KMS-11 (cell line): ENCODE data around the gene SLC9B1.

Experiments
- H2AFZ ChIP-seq: fragments of 200-600 bp; sonication (generic); 2 replicates; pipeline ENCODE4 v1.6.1; 2016; ENCODE audit warnings: antibody characterized with exemption, mixed run types, low read depth
- H3K27ac ChIP-seq: fragments of 200-600 bp; sonication (generic); 2 replicates; pipeline ENCODE4 v1.6.1; 2016; ENCODE audit warnings: mild to moderate bottlenecking, mixed run types
- H3K27me3 ChIP-seq: fragments of 200-600 bp; sonication (generic); 2 replicates; pipeline ENCODE4 v1.6.1; 2017; ENCODE audit warnings: mild to moderate bottlenecking, low read depth, mixed run types, moderate library complexity; ENCODE audit not compliant: insufficient read depth
- H3K36me3 ChIP-seq: fragments of 200-600 bp; sonication (generic); 2 replicates; pipeline ENCODE4 v1.6.1; 2017; ENCODE audit warnings: mild to moderate bottlenecking, mixed run types; ENCODE audit not compliant: insufficient read depth
- H3K4me1 ChIP-seq: fragments of 200-600 bp; sonication (generic); 2 replicates; pipeline ENCODE4 v1.6.1; 2016; ENCODE audit warnings: mild to moderate bottlenecking, low read depth, mixed run types; ENCODE audit not compliant: poor library complexity, severe bottlenecking
- H3K4me2 ChIP-seq: fragments of 200-600 bp; sonication (generic); 2 replicates; pipeline ENCODE4 v1.7.0; 2016; ENCODE audit warnings: mild to moderate bottlenecking, mixed run types
- H3K4me3 ChIP-seq: fragments of 200-600 bp; sonication (generic); IDR thresholded peaks from 2 replicates; pipeline ENCODE4 v1.6.1; 2017; ENCODE audit warnings: low read depth, low read length, mixed read lengths; ENCODE audit not compliant: insufficient read depth
- H3K79me2 ChIP-seq: fragments of 200-600 bp; sonication (generic); 2 replicates; pipeline ENCODE4 v1.6.1; 2016; ENCODE audit warnings: low read depth, mixed run types; ENCODE audit not compliant: insufficient read depth
- H3K9ac ChIP-seq: fragments of 200-600 bp; sonication (generic); 2 replicates; pipeline ENCODE4 v1.6.1; 2016; ENCODE audit warnings: mild to moderate bottlenecking, mixed run types
- H4K20me1 ChIP-seq: fragments of 200-600 bp; sonication (generic); 2 replicates; pipeline ENCODE4 v1.6.1; 2016; ENCODE audit warnings: mild to moderate bottlenecking, mixed run types; ENCODE audit not compliant: insufficient read depth
- TF ChIP-seq, protein P1 (sequence below): fragments of 200-600 bp; sonication (generic); conservative IDR thresholded peaks from 2 replicates; pipeline ENCODE4 v1.6.1; 2017; ENCODE audit warnings: low read depth, mild to moderate bottlenecking, antibody characterized with exemption, low read length, moderate library complexity, mixed read lengths

The SLC9B1 gene

GRCh38 chr4:103018391-103019307 is 856 bp downstream of the SLC9B1 start:
- Histone ChIP-seq H3K9ac (peak overlapping the region; percentile 81), H2AFZ (peak overlapping the region; percentile 98), H3K4me3 (no peak overlapping the region), H4K20me1 (no peaks in the 10 kb centered on the region), H3K27ac (peak overlapping the region; percentile 66), H3K4me2 (peak overlapping the region; percentile 81), H3K27me3 (no peaks in the 10 kb centered on the region), H3K36me3 (no peaks in the 10 kb centered on the region), H3K79me2 (no peaks in the 10 kb centered on the region), H3K4me1 (peaks cover 21% of the 10 kb centered on the region)
- TF ChIP-seq, protein P1, sequence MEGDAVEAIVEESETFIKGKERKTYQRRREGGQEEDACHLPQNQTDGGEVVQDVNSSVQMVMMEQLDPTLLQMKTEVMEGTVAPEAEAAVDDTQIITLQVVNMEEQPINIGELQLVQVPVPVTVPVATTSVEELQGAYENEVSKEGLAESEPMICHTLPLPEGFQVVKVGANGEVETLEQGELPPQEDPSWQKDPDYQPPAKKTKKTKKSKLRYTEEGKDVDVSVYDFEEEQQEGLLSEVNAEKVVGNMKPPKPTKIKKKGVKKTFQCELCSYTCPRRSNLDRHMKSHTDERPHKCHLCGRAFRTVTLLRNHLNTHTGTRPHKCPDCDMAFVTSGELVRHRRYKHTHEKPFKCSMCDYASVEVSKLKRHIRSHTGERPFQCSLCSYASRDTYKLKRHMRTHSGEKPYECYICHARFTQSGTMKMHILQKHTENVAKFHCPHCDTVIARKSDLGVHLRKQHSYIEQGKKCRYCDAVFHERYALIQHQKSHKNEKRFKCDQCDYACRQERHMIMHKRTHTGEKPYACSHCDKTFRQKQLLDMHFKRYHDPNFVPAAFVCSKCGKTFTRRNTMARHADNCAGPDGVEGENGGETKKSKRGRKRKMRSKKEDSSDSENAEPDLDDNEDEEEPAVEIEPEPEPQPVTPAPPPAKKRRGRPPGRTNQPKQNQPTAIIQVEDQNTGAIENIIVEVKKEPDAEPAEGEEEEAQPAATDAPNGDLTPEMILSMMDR: no peak

GRCh38 chr4:103012551-103012950 is 7.0 kb downstream of the SLC9B1 start:
- Histone ChIP-seq H3K9ac (no peak overlapping the region), H3K27ac (no peak overlapping the region), H3K4me1 (peaks cover 8% of the 10 kb centered on the region), H3K27me3 (no peaks in the 10 kb centered on the region), H3K4me2 (no peak overlapping the region), H3K79me2 (no peaks in the 10 kb centered on the region), H4K20me1 (no peaks in the 10 kb centered on the region), H3K36me3 (no peaks in the 10 kb centered on the region), H2AFZ (no peak overlapping the region), H3K4me3 (no peak overlapping the region)
- TF ChIP-seq, protein P1: no peak

- H3K4me2 ChIP-seq: no peak overlapping the region
- H4K20me1 ChIP-seq: no peaks in the 10 kb centered on the region
- H3K4me1 ChIP-seq: peaks cover 8% of the 10 kb centered on the region
- no peak overlapping the region for H3K4me3 ChIP-seq
- no peak overlapping the region for H3K27ac ChIP-seq
- H3K36me3 ChIP-seq: no peaks in the 10 kb centered on the region
- no peak overlapping the region for H2AFZ ChIP-seq
- no peak overlapping the region for H3K9ac ChIP-seq
- no peaks in the 10 kb centered on the region for H3K27me3 ChIP-seq
- no peaks in the 10 kb centered on the region for H3K79me2 ChIP-seq
- TF ChIP-seq, protein P1: no peak
These were observed 7.4 kb downstream of the SLC9B1 start for GRCh38 chr4:103012060-103012459.

DNA sequence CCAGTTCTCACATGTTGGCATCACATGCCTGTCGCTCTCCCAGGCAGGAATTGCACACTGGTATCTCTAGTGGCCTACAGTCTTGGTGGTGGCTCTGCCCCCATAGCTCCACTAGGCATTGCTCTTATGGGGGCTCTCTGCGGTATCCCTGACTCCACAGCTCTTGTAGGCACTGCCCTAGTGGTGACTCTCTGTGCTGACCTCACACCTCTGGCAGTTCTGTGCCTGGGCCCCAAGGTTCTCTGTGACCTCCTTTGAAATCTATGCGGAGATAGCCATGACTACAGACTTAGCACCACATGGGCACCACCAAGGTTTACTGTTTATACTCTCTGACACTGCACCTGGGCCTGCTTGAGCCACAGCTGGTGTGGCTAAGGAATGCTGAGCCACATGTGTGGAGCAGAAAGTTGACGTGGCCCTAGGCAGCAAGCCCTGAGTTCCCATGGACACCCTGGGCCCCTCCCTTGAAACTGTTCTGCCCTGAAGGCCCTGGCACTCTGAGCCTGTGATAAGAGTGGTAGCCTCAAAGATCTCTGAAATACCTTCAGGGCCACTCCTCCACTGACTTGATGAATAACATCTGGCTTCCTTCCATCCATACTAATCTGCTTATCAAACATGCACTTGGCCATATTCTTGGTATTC is 8.0 kb downstream of the SLC9B1 start:
- Histone ChIP-seq H2AFZ (no peak overlapping the region), H3K4me3 (no peak overlapping the region), H3K36me3 (no peaks in the 10 kb centered on the region), H3K79me2 (no peaks in the 10 kb centered on the region), H4K20me1 (no peaks in the 10 kb centered on the region), H3K9ac (no peak overlapping the region), H3K27me3 (no peaks in the 10 kb centered on the region), H3K27ac (no peak overlapping the region), H3K4me2 (no peak overlapping the region), H3K4me1 (peaks cover 8% of the 10 kb centered on the region)
- TF ChIP-seq, protein P1: no peak
